Lower leg skin (tissue), 3 donors: ENCODE results near the gene DGKI.

Experiments used
- CTCF ChIP-seq, 3 donors: fragments of 450-650 bp; IDR thresholded peaks; one replicate each; pipeline ENCODE4 v1.5.1; 2016; ENCODE audit warnings: antibody characterized with exemption in 3 of 3, mild to moderate bottlenecking in 3 of 3, moderate library complexity in 2 of 3
- POLR2A ChIP-seq, 2 donors: fragments of 450-650 bp; IDR thresholded peaks; one replicate each; pipeline ENCODE4 v1.6.1; 2016 to 2017; ENCODE audit warnings: antibody characterized with exemption in 2 of 2, mild to moderate bottlenecking in 1 of 2, moderate library complexity in 1 of 2

- TF ChIP-seq CTCF (IDR thresholded peaks at IDR 0.05) (no peak), POLR2A (IDR thresholded peaks at IDR 0.05) (no peak)
Observed at GRCh38 chr7:137592232-137592896, 254.4 kb downstream of the DGKI start.
